WERI-Rb-1 (cell line): ENCODE measurements around the gene CIAPIN1.

Experiments used
- DNase-seq: peaks from one replicate; pipeline ENCODE4 v3.0.0-alpha.2; 2020
- H3K27ac ChIP-seq: fragments of 250-450 bp; sonication (Bioruptor Pico); 2 replicates; pipeline ENCODE4 v1.5.1; 2020; ENCODE audit warnings: mild to moderate bottlenecking, moderate library complexity
- H3K27me3 ChIP-seq: fragments of 250-450 bp; sonication (Bioruptor Pico); 2 replicates; pipeline ENCODE4 v1.5.1; 2021; ENCODE audit warnings: mild to moderate bottlenecking, low read depth, moderate library complexity; ENCODE audit not compliant: insufficient read depth, severe bottlenecking
- H3K36me3 ChIP-seq: fragments of 250-450 bp; sonication (Bioruptor Pico); 2 replicates; pipeline ENCODE4 v1.5.1; 2020; ENCODE audit warnings: mild to moderate bottlenecking, moderate library complexity
- H3K4me3 ChIP-seq: 2 replicates; pipeline ENCODE4 v1.5.1; 2011; ENCODE audit warnings: low read depth, mild to moderate bottlenecking, control low read depth, low read length
- H3K9me3 ChIP-seq: fragments of 250-450 bp; sonication (Bioruptor Pico); 2 replicates; pipeline ENCODE4 v1.5.1; 2021; ENCODE audit warnings: mild to moderate bottlenecking, moderate library complexity; ENCODE audit not compliant: severe bottlenecking
- CTCF ChIP-seq: IDR thresholded peaks from 2 replicates; pipeline ENCODE4 v1.5.1; 2011; ENCODE audit warnings: low read depth, mild to moderate bottlenecking, control low read depth, inconsistent platforms, low read length

CIAPIN1 gene

DNA sequence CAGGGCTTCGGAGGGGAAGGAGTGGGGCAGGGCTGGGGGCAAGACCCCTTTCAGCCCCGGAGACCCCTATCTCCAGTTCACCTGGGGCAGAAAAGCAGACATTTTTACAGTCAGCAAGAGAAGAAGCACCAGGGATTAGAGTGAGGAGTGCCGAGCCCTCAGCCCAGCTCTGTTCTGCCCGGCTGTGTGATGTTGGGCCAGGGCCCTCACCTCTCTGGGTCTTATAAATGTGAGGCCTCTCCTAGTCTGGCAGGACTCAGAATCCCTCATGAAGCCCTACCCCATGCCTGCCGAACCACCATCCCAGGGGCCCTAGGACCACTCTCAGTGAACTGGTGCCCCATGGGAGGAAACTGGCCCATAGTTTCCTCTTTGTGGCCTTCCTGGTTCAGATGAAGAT lies 62.1 kb downstream of the CIAPIN1 start:
- no peak for TF ChIP-seq CTCF
- Histone ChIP-seq H3K36me3 (no peaks in the 10 kb centered on the region), H3K4me3 (no peak overlapping the region), H3K27me3 (no peaks in the 10 kb centered on the region), H3K27ac (no peak overlapping the region), H3K9me3 (no peaks in the 10 kb centered on the region)
- DNase-seq, result no peak

GRCh38 chr16:57384248-57385070 lies 62.7 kb downstream of the CIAPIN1 start:
- no peaks in the 10 kb centered on the region for H3K27me3 ChIP-seq
- no peaks in the 10 kb centered on the region for H3K9me3 ChIP-seq
- no peak overlapping the region for H3K27ac ChIP-seq
- H3K36me3 ChIP-seq, result no peaks in the 10 kb centered on the region
- H3K4me3 ChIP-seq, result no peak overlapping the region
- no peak for TF ChIP-seq CTCF
- DNase-seq, result no peak

DNA sequence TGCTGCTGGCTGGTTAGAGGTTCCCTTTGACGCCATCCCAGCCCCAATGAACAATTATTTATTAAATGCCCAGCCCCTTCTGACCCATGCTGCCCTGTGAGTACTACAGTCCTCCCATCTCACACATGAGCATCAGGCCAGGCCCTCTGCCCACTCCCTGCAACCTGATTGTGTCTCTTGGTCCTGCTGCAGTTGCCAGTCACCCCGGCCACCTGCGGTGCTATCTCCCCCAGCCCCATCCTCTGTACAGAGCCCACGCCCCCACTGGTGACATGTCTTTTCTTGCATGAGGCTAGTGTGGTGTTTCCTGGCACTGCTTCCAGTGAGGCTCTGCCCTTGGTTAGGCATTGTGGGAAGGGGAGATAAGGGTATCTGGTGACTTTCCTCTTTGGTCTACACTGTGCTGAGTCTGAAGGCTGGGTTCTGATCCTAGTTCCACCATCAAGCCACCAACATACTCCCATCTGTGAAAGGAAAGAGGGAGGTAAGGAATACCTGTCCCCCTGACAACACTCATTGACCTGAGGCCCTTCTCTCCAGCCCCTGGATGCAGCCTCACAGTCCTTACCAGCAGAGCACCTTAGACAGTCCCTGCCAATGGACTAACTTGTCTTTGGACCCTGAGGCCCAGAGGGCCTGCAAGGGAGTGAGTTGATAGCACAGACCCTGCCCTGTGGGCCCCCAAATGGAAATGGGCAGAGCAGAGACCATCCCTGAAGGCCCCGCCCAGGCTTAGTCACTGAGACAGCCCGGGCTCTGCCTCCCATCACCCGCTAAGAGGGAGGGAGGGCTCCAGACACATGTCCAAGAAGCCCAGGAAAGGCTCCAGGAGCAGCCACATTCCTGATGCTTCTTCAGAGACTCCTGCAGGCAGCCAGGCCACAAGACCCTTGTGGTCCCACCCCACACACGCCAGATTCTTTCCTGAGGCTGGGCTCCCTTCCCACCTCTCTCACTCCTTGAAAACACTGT lies 63.6 kb downstream of the CIAPIN1 start:
- Histone ChIP-seq H3K27me3 (no peaks in the 10 kb centered on the region), H3K9me3 (no peaks in the 10 kb centered on the region), H3K4me3 (no peak overlapping the region), H3K27ac (no peak overlapping the region), H3K36me3 (no peaks in the 10 kb centered on the region)
- no peak for DNase-seq
- no peak for TF ChIP-seq CTCF

DNA sequence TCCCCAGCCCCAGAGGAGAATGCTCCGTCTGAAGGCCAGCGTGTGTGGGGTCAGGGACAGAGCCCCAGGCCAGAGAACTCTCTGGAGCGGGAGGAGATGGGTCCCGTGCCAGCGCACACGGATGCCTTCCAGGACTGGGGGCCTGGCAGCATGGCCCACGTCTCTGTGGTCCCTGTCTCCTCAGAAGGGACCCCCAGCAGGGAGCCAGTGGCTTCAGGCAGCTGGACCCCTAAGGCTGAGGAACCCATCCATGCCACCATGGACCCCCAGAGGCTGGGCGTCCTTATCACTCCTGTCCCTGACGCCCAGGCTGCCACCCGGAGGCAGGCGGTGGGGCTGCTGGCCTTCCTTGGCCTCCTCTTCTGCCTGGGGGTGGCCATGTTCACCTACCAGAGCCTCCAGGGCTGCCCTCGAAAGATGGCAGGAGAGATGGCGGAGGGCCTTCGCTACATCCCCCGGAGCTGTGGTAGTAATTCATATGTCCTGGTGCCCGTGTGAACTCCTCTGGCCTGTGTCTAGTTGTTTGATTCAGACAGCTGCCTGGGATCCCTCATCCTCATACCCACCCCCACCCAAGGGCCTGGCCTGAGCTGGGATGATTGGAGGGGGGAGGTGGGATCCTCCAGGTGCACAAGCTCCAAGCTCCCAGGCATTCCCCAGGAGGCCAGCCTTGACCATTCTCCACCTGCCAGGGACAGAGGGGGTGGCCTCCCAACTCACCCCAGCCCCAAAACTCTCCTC lies 64.5 kb downstream of the CIAPIN1 start:
- Histone ChIP-seq H3K27me3 (no peaks in the 10 kb centered on the region), H3K9me3 (no peaks in the 10 kb centered on the region), H3K36me3 (no peaks in the 10 kb centered on the region), H3K4me3 (no peak overlapping the region), H3K27ac (no peak overlapping the region)
- TF ChIP-seq CTCF, result no peak
- no peak for DNase-seq

DNA sequence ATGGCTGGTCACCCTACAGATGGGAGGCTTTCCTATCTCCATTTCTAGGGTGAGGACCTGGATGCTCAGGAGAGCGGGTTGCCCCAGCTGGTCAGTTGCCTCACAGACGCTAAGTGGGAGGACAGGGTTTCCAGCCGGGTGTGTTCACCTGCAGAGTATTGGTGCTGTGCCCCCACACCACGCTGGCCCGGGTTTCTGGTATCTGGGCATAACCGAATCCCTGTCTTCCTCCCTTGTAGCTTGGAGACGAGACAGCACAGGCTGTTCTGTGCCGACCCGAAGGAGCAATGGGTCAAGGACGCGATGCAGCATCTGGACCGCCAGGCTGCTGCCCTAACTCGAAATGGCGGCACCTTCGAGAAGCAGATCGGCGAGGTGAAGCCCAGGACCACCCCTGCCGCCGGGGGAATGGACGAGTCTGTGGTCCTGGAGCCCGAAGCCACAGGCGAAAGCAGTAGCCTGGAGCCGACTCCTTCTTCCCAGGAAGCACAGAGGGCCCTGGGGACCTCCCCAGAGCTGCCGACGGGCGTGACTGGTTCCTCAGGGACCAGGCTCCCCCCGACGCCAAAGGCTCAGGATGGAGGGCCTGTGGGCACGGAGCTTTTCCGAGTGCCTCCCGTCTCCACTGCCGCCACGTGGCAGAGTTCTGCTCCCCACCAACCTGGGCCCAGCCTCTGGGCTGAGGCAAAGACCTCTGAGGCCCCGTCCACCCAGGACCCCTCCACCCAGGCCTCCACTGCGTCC lies 65.2 kb downstream of the CIAPIN1 start:
- Histone ChIP-seq H3K27ac (no peak overlapping the region), H3K36me3 (no peaks in the 10 kb centered on the region), H3K4me3 (no peak overlapping the region), H3K27me3 (no peaks in the 10 kb centered on the region), H3K9me3 (no peaks in the 10 kb centered on the region)
- TF ChIP-seq CTCF, result no peak
- DNase-seq, result no peak
